Activated CD8-positive, alpha-beta memory T cell treated with anti-CD3 and anti-CD28 coated beads for 36 hours (primary cell): ENCODE data around the gene ETFRF1. TPM values are rescaled to one million over a fixed set of nuclear protein-coding genes. Genes with fewer than 3 reads are reported as not detected.

ENCODE experiments used
- CTCF ChIA-PET: fragments of 350-600 bp; sonication (Branson Sonifier 250); formaldehyde crosslinking; loops from one replicate; lab custom pipeline; 2021; ENCODE audit warnings: antibody characterized with exemption; lab: Charles Lee
- POLR2A ChIA-PET: fragments of 350-600 bp; sonication (Branson Sonifier 250); formaldehyde crosslinking; loops from one replicate; lab custom pipeline; 2021; ENCODE audit warnings: antibody characterized with exemption; lab: Charles Lee
- total RNA-seq, 2 experiments: library from RNA; stranded (reverse); gene quantifications; one replicate each; pipeline ENCODE4 v1.2.3, GENCODE V29; 2021

The ETFRF1 gene
- total RNA-seq, 2 experiments from 2014 or later = 12.9 to 13.9 TPM

GRCh38 chr12:25207411-25207810 is 12.4 kb downstream of the ETFRF1 start:
- ChIA-PET CTCF (no interaction called here), POLR2A (no interaction called here)

- CTCF ChIA-PET = no interaction called here
- POLR2A ChIA-PET = no interaction called here
These were observed 12.8 kb downstream of the ETFRF1 start for GRCh38 chr12:25207846-25208245.

- ChIA-PET POLR2A (interaction anchor here (0.6 kb wide), 1 partner anchor 192 kb away, joined by 3 read pairs; no protein-coding TSS in a partner anchor), CTCF (no interaction called here)
These were observed 13.5 kb downstream of the ETFRF1 start for GRCh38 chr12:25208554-25208953.

GRCh38 chr12:25213338-25213737 is 18.3 kb downstream of the ETFRF1 start:
- POLR2A ChIA-PET = no interaction called here
- CTCF ChIA-PET = no interaction called here

- ChIA-PET POLR2A (no interaction called here), CTCF (no interaction called here)
These were observed 41.2 kb downstream of the ETFRF1 start for GRCh38 chr12:25236190-25236589.

GRCh38 chr12:25236626-25237025 is 41.6 kb downstream of the ETFRF1 start:
- POLR2A ChIA-PET = no interaction called here
- CTCF ChIA-PET = interaction anchor here (1.4 kb wide), 1 partner anchor 58 kb away, joined by 4 read pairs; no protein-coding TSS in a partner anchor

GRCh38 chr12:25241167-25242020 is 46.4 kb downstream of the ETFRF1 start:
- ChIA-PET POLR2A (interaction anchor here (0.6 to 1.0 kb wide), 2 partner anchors 24 to 123 kb away, joined by 5 to 7 read pairs; no protein-coding TSS in a partner anchor), CTCF (interaction anchor here (0.6 to 1.6 kb wide), 9 partner anchors 11 to 156 kb away, joined by 3 to 6 read pairs (median 4); no protein-coding TSS in a partner anchor)

- ChIA-PET CTCF (interaction anchor here (0.6 to 1.0 kb wide), 2 partner anchors 132 to 144 kb away, joined by 3 to 4 read pairs; no protein-coding TSS in a partner anchor), POLR2A (no interaction called here)
These were observed 48.1 kb downstream of the ETFRF1 start for GRCh38 chr12:25242981-25243679.

GRCh38 chr12:25243680-25243990 is 48.6 kb downstream of the ETFRF1 start:
- POLR2A ChIA-PET = no interaction called here

GRCh38 chr12:25245491-25245890 is 50.5 kb downstream of the ETFRF1 start:
- ChIA-PET POLR2A (no interaction called here), CTCF (no interaction called here)

More at GRCh38 chr12:25243680-25243990, 48.6 kb downstream of the ETFRF1 start:
- CTCF ChIA-PET = interaction anchor here (0.6 to 1.0 kb wide), 2 partner anchors 132 to 144 kb away, joined by 3 to 4 read pairs; no protein-coding TSS in a partner anchor

GRCh38 chr12:25248137-25248536 is 53.1 kb downstream of the ETFRF1 start:
- CTCF ChIA-PET = interaction anchor here (1.3 kb wide), 1 partner anchor 9 kb away, joined by 4 read pairs; no protein-coding TSS in a partner anchor
- POLR2A ChIA-PET = no interaction called here

GRCh38 chr12:25248732-25249131 is 53.7 kb downstream of the ETFRF1 start:
- ChIA-PET POLR2A (interaction anchor here (0.7 kb wide), 1 partner anchor 131 kb away, joined by 3 read pairs; no protein-coding TSS in a partner anchor), CTCF (interaction anchor here (1.3 kb wide), 1 partner anchor 10 kb away, joined by 4 read pairs; no protein-coding TSS in a partner anchor)

- POLR2A ChIA-PET = interaction anchor here (0.6 to 1.5 kb wide), 8 partner anchors 26 to 674 kb away, joined by 3 to 10 read pairs (median 4); no protein-coding TSS in a partner anchor
These were observed 55.1 kb downstream of the ETFRF1 start for GRCh38 chr12:25249931-25250738.

GRCh38 chr12:25250744-25251730 is 56.0 kb downstream of the ETFRF1 start, which contains the start of gene KRAS:
TSS of gene KRAS (minus strand) at chr12:25250929.
- ChIA-PET POLR2A (interaction anchor here (0.6 to 1.5 kb wide), 8 partner anchors 25 to 673 kb away, joined by 3 to 10 read pairs (median 4); no protein-coding TSS in a partner anchor), CTCF (interaction anchor here (0.7 to 2.4 kb wide), 3 partner anchors 10 to 270 kb away, joined by 3 to 6 read pairs (median 4); no protein-coding TSS in a partner anchor)

More at GRCh38 chr12:25249931-25250738, 55.1 kb downstream of the ETFRF1 start:
- CTCF ChIA-PET = interaction anchor here (0.7 to 1.0 kb wide), 2 partner anchors 138 to 269 kb away, joined by 3 to 4 read pairs; no protein-coding TSS in a partner anchor

GRCh38 chr12:25251769-25252168 is 56.7 kb downstream of the ETFRF1 start:
- ChIA-PET POLR2A (interaction anchor here (0.8 to 1.5 kb wide), 3 partner anchors 24 to 133 kb away, joined by 3 to 5 read pairs (median 3); no protein-coding TSS in a partner anchor), CTCF (interaction anchor here (1.3 to 2.4 kb wide), 2 partner anchors 11 to 131 kb away, joined by 3 to 6 read pairs; no protein-coding TSS in a partner anchor)

- ChIA-PET POLR2A (no interaction called here), CTCF (interaction anchor here (1.3 to 2.4 kb wide), 2 partner anchors 12 to 130 kb away, joined by 3 to 6 read pairs; no protein-coding TSS in a partner anchor)
These were observed 57.9 kb downstream of the ETFRF1 start for GRCh38 chr12:25252946-25253345.
